Stimulated activated CD8-positive, alpha-beta memory T cell treated with anti-CD3 and anti-CD28 coated beads, Interleukin-4, amount 100 ng/mL, for 1 hour (primary cell): ENCODE measurements around the gene IPO8.
"Not testable (repeated sequence)": the region's sequence is repeated elsewhere in the genome, so short reads cannot be mapped to it uniquely, and the experiment has no call there.

ENCODE experiments used
- DNase-seq, 2 donors: peaks; one replicate each; pipeline ENCODE4 v3.0.0-alpha.2; 2020; ENCODE audit warnings: low read depth in 2 of 2, low spot score in 1 of 2

The IPO8 gene

DNA sequence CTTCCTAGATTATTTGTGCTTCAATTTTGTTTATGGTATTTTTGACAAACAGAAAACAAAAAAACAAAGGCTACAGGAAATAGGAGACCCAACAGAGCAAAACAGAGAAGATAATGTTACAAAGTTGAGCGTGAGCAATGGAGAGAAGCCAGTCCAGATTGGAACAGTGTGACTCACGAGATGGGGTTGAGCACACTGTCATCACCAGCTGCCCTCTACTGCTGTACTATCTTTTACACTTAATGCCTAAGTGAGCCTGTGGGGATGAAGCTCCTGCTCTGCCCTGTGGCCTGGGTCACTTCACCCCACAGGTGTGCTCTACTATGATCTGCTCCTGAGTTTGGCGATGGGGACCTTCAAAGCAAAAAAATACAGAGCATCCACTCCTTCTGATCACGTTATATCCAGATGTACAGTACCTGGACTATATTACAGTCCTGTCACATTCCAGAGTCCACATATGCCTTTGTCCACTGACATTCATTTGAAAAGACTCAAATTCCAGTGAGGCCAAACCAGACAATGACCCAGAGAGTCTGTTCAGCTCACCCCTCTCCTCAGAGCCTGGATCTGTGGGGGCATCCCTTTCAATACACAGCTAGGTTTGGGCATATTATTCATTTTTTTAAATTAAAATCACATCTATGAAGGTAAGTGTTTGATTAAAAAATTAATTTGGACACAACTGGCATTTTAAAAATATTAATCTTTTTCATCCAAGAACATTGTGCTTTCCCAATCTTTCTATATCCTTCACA, 4.4 kb downstream of the IPO8 start:
- DNase-seq, result no peak

- DNase-seq, result no peak
Measured at GRCh38 chr12:30687265-30687986, 8.2 kb downstream of the IPO8 start.

- no peak for DNase-seq
Measured at GRCh38 chr12:30679241-30679640, 16.4 kb downstream of the IPO8 start.

DNA sequence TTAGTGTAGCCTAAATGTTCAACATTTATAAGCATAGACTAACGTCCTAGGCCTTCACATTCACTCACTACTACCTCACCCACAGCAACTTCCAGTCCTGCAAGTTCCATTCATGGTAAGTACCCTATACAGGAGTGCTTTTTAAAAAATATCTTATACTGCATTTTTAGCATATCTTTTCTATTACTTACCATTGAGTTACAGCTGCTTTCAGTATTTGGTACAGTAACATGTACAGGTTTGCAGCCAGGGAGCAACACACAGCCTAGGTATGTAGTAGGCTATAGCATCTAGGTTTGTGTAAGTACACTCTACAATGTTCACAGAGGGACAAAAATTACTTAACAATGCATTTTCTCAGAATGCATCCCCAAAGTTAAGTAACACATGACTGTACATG, 17.4 kb downstream of the IPO8 start:
- no peak for DNase-seq

GRCh38 chr12:30661210-30661609, 34.5 kb downstream of the IPO8 start:
- DNase-seq, result no peak

DNA sequence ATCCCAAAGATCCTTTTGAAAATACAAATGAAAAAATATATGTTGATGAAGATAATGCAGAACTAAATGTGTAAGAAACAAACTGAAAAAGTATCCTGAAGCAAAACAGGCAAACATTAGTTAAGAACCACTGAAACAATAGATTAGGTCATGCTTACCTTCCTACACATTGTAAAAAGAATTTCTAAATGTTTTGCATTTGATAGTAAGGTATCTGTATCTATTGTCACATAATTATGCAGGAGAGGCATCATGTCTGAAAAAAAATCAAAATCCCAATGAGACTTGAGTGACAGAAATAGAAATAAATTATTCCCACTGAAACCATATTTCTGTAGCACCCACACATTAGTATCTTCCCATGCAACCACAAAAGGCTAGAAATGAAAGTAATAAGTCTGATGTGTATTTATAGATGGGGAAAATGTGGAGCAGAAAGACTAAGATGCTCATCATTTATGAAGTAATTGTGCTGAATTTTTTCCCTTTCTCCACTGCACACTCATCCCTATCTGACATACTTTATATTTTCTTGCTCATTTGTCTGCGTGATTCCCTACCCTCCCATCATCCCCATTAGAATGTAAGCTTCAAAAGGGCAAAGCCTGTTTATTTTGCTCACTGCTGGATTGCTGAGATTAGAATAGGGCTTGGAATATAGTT, 43.5 kb downstream of the IPO8 start:
- no peak for DNase-seq

- DNase-seq, result no peak
Measured at GRCh38 chr12:30646821-30647220, 48.8 kb downstream of the IPO8 start.

DNA sequence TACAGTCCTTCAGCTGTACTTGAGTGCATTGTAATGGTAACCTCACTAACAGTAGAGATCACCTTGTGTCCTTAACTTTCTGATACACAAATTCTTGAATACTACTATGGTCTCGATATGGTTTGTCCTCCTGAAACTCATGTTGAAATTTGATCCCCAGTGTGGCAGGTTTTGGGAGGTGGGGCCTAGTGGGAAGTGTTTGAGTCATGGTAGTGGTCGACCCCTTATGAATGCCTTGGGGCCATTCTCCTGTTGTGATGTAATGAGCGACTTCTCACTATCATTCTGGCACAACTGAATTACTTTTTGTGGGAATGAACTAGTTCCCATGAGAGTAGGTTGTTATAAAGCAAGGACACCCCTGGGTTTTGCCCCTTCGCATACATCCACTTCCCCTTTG, 52.3 kb downstream of the IPO8 start:
- DNase-seq, result no peak

- no peak for DNase-seq
Measured at GRCh38 chr12:30640392-30640791, 55.3 kb downstream of the IPO8 start.

DNA sequence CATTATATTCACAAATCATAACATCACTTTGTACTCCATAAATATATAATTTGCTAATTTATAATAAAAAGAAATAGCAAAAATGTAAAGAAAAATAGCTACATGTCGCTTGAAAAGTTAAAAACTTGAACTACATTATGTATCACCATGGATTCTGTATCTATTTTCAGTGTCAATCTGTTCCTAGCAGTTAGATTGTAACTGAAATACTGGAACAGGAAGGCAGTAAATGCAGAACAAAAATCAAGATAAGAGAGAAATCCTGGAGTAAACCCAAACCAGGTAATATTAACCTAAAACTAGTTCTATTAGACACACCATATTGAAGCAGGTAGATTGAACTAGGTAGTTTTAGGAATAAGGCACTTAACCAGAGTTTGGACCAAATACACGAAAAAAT, 60.3 kb downstream of the IPO8 start:
- DNase-seq, result no peak

DNA sequence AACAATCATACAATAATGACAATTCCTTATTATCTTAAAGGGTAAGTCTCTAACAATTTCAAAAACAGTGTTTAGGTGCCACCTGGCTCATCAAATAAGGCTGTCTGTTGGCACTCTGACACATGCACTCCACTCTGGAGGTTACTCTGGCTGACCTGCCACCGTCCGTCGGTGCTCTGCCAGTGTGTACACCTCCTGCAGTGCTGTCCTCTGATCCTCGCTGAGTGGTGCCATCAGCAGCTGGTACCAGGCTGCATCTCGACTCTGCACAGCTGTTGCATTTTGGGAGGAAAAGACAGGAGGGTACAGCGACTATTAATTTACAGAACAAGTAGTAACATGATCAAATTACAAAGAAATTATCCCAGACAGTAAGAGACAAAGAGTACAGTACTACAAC, 63.9 kb downstream of the IPO8 start:
- DNase-seq, result no peak

DNA sequence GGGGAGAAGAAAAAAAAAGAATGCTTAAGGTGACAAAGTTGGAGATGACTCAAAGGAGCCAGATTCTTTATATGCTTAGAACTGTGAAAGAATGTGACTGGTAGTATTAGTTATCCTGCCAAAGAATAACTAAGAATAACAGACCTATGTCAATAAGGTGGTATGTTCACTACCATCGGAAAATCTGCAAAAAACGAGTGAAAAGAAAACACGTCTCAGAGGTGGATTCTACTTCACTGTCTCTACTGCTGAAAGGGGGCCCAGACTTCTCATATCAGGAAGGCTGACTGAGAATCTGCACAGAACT, 64.7 kb downstream of the IPO8 start:
- DNase-seq, result no peak

DNA sequence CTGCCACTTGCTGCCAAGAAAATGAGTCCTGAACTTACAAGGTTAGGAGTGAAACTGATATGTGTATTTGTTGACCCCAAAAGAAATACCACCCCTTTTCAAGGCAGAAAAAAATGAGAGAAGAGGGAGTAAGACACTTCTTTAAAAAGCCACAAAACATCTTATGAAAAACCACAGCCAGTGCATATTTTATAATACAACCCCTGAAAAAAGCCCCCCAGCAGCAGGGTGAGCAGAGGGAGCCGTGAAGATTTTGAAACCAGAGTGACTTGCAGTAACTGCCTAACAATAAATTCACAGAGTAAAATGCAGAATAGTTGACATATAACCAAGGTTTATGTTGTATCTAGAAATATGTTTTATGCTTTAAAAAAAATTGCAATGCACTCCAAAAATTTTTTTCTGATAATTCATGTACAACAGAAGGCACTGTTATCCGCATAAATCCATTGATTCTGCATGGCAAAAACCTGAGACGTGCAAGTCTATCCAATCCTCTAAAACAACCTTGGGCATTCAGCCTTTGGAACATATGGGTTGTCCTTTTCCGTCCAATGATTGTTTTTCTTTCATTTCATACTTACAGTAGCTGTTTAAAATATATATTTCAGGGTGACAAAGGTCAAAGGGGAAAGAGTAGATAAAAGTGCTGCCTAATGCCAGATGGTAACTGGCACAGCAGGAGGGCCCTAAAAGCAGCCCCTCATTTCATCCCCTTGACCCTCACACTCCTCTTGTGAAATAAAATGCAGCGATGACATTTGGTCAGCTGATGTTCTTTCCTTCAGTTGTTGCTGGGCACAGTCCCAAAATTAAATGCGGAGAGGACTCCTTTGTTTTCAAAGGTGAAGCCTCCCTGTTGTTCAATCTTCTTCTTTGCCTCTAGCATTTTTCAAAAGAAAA, 65.3 kb downstream of the IPO8 start:
- no peak for DNase-seq

DNA sequence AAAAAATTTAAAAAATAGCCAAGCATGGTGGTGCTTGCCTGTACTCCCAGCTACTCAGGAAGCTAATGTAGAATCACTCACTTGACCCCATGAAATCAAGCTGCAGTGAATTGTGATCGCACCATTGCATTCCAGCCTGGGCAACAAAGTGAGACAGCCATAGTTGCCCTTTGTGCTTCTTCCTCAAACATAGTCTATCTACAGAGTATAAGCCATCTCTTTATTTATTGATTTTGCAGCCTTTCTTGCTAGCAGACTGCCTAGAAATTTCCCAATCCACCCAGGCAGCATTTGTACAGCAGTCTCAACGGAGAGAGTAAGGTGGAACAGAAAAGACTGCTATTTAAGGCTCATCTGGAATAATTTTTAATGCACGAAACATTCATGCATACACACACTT, 68.8 kb downstream of the IPO8 start:
- no peak for DNase-seq

- no peak for DNase-seq
Measured at GRCh38 chr12:30624009-30624408, 71.7 kb downstream of the IPO8 start.

DNA sequence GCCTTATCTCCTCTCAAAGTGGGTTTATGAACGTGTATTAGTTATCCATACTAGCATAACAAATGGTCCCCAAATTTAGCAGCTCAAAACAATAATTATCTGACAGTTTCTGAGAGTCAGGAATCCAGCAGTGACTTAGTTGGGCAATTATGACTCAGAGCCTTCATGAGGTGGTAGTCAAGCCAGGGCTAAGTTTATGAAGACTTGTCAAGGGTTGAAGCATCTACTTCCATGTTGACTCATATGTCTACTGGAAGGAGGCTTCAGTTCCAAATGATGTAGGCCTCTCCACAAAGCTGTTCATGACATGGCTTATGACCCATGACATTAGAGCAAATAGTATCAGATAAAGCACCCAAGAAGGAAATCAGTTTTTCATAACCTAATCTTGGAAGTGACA, 73.2 kb downstream of the IPO8 start:
- no peak for DNase-seq

DNA sequence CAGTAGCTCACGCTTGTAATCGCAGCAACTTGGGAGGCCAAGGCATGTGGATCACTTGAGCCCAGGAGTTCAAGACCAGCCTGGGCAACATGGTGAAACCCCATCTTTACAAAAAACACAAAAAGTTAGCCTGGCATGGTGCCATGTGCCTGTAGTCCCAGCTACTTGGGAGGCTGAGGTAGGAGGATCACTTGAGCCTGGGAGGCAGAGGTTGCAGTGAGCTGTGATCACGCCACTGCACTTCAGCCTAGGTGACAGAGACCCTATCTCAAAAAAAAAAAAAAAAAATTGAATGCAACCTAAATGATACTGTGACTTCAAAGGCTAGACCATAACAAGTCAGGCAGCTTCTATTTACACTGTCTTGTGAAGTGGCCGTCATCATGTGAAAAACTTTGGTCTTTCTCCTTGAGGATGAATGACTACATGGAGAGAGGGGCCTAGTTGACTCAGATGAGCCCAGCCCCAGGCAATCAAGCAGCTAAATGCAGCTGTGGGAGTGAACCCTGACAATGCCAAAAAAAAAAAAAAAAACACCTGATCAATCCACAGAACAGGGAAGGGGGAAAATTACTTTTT, 73.9 kb downstream of the IPO8 start:
- DNase-seq, result not testable (repeated sequence)

DNA sequence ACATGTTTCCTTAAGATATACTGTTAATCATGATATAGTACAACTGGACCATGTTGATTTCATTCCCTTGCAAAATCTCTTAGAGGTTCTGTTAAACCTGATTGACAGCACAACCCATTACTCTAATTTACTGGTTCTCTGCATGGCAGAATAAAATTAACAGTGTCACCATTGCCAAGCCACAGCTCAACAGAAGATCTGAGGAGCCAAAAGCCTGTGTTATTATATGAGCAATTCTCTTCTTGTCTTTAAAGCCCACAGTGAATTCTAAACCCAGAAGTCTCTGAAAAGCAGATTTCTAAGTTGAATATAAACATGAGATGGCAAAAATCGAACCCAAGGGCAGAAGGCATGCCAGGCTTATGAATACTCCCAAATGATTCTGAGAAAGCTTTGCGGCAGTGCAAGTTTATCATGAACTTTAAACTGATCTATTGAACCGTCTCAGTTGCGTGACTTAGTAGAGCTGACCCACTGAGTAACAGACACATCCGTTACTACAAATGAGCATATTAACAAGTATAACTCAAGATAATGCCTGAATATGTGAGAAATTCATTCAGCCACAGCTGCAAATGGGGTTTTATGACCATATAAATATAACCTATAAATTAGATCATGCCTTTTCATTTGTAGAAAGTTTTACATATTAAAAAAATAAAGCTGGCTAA, 78.2 kb downstream of the IPO8 start:
- no peak for DNase-seq

DNA sequence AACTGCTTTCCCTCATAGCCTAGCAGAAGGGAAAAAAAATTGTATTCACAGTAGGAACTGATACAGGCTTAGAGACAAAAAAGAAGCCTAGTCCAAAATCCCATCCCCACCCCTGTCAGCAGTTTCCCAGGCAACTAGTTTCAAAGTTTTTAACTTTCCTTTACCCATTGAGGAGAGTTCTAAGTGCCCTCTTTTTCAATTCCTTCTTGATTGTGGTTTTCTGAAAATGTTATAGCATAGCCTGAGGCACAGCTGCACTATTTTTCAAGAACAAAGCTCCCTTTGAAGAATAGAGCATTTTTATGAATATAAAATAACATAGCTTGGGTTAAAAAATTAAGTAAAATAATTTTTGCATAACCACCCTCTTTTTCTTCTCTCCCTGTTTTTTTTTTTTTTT, 81.6 kb downstream of the IPO8 start:
- DNase-seq, result no peak

GRCh38 chr12:30613119-30613830, 82.4 kb downstream of the IPO8 start:
- no peak for DNase-seq
